Coronary artery (tissue), 2 donors: Measurements from ENCODE around the gene MDFI.

Experiments used
- DNase-seq: peaks from one replicate; pipeline ENCODE4 v3.0.0-alpha.2; 2017; ENCODE audit warnings: low spot score
- H3K27ac ChIP-seq, 2 donors: fragments of 200-600 bp; sonication (generic); one replicate each; pipeline ENCODE4 v1.5.1; 2016 to 2019
- H3K4me3 ChIP-seq: fragments of 200-600 bp; sonication (generic); 2 replicates; pipeline ENCODE4 v1.5.1; 2016; ENCODE audit warnings: mild to moderate bottlenecking, moderate library complexity
- TF ChIP-seq, protein P1 (sequence below): fragments of 200-600 bp; sonication (generic); IDR thresholded peaks from one replicate; pipeline ENCODE4 v1.5.1; 2019; ENCODE audit warnings: antibody characterized with exemption

Gene MDFI

DNA sequence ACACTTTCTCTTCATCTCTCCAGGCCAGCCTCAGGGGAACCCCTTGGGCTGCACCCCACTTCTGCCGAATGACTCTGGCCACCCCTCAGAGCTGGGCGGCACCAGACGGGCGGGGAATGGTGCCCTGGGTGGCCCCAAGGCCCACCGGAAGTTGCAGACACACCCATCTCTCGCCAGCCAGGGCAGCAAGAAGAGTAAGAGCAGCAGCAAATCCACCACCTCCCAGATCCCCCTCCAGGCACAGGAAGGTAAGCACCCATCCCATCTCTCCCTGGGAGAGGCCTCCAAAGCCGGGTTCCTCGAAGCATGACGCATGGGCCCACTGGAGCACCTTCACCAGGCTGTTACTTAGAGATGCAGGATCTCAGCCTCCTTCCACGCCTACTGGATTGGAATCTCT is 11.3 kb downstream of the MDFI start:
- TF ChIP-seq, protein P1, sequence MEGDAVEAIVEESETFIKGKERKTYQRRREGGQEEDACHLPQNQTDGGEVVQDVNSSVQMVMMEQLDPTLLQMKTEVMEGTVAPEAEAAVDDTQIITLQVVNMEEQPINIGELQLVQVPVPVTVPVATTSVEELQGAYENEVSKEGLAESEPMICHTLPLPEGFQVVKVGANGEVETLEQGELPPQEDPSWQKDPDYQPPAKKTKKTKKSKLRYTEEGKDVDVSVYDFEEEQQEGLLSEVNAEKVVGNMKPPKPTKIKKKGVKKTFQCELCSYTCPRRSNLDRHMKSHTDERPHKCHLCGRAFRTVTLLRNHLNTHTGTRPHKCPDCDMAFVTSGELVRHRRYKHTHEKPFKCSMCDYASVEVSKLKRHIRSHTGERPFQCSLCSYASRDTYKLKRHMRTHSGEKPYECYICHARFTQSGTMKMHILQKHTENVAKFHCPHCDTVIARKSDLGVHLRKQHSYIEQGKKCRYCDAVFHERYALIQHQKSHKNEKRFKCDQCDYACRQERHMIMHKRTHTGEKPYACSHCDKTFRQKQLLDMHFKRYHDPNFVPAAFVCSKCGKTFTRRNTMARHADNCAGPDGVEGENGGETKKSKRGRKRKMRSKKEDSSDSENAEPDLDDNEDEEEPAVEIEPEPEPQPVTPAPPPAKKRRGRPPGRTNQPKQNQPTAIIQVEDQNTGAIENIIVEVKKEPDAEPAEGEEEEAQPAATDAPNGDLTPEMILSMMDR: no peak
- Histone ChIP-seq H3K4me3 (no peak overlapping the region), H3K27ac (no peak overlapping the region)
- DNase-seq: no peak

DNA sequence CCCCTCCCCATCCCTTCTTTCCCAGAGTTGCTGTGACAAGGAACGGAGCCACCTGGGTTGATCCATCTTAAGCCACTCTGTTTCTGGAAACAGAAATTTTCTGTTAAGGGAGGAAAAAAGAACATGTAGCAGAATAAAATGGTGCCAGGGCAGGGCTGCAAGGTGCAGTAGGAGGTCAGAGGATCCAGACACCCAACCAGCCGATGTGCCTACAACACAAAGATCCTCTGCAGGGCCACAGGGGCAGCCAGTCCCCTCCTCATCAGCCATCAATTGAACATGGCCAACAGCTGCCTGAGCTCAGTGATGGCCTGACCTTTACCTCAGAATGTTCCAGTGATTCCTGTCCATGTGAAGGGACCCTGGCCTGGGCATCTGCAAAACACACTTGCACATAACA is 11.9 kb downstream of the MDFI start:
- TF ChIP-seq, protein P1: no peak
- Histone ChIP-seq H3K4me3 (no peak overlapping the region), H3K27ac (no peak overlapping the region)
- no peak for DNase-seq

- Histone ChIP-seq H3K27ac (no peak overlapping the region), H3K4me3 (no peak overlapping the region)
- DNase-seq: no peak
- TF ChIP-seq, protein P1: no peak
These were observed 13.1 kb downstream of the MDFI start for GRCh38 chr6:41651246-41651961.

- H3K27ac ChIP-seq: no peak overlapping the region
- TF ChIP-seq, protein P1: no peak
- no peak for DNase-seq
- no peak overlapping the region for H3K4me3 ChIP-seq
These were observed 13.8 kb downstream of the MDFI start for GRCh38 chr6:41651962-41652657.

- no peak overlapping the region for H3K4me3 ChIP-seq
- no peak for DNase-seq
- no peak overlapping the region for H3K27ac ChIP-seq
- TF ChIP-seq, protein P1: no peak
These were observed 14.8 kb downstream of the MDFI start for GRCh38 chr6:41652866-41653652.

GRCh38 chr6:41653691-41654090 is 15.4 kb downstream of the MDFI start:
- Histone ChIP-seq H3K4me3 (no peak overlapping the region), H3K27ac (no peak overlapping the region)
- DNase-seq: no peak
- TF ChIP-seq, protein P1: no peak
